ENCODE results near the gene ASB2. TPM values are rescaled to one million over a fixed set of nuclear protein-coding genes. Genes with fewer than 3 reads are reported as not detected.

Gene ASB2
- polyA plus RNA-seq, 1 experiment = 1.6 TPM

GRCh38 chr14:93917141-93917540 is 59.2 kb downstream of the ASB2 start:
- Histone ChIP-seq H3K27me3 (ENCODE audit: control insufficient read depth, insufficient read depth, low read length) (peaks cover 3% of the 10 kb centered on the region), H3K4me3 (ENCODE audit: low read depth, low read length) (no peak overlapping the region), H3K27ac (ENCODE audit: low read depth, low read length) (no peak overlapping the region), H3K9me3 (ENCODE audit: control insufficient read depth, insufficient read depth, low read length) (peaks cover 11% of the 10 kb centered on the region)
- DNase-seq (ENCODE audit: low read depth, low spot score) = no peak
- CTCF ChIA-PET = interaction anchor here (0.9 kb wide), 1 partner anchor 261 kb away, joined by 3 read pairs; no protein-coding TSS in a partner anchor
- POLR2A ChIA-PET = no interaction called here
- no peak for TF ChIP-seq CTCF (IDR thresholded peaks at IDR 0.05; ENCODE audit: low read depth, low read length)

GRCh38 chr14:93916498-93916897 is 59.9 kb downstream of the ASB2 start:
- ChIA-PET POLR2A (no interaction called here), CTCF (interaction anchor here (0.9 kb wide), 1 partner anchor 261 kb away, joined by 3 read pairs; no protein-coding TSS in a partner anchor)
- Histone ChIP-seq H3K9me3 (ENCODE audit: control insufficient read depth, insufficient read depth, low read length) (peaks cover 11% of the 10 kb centered on the region), H3K27ac (ENCODE audit: low read depth, low read length) (no peak overlapping the region), H3K4me3 (ENCODE audit: low read depth, low read length) (no peak overlapping the region), H3K27me3 (ENCODE audit: control insufficient read depth, insufficient read depth, low read length) (no peaks in the 10 kb centered on the region)
- no peak for TF ChIP-seq CTCF (IDR thresholded peaks at IDR 0.05; ENCODE audit: low read depth, low read length)
- DNase-seq (ENCODE audit: low read depth, low spot score) = no peak

- ChIA-PET CTCF (no interaction called here), POLR2A (no interaction called here)
- no peak for DNase-seq (ENCODE audit: low read depth, low spot score)
- Histone ChIP-seq H3K9me3 (ENCODE audit: control insufficient read depth, insufficient read depth, low read length) (peaks cover 11% of the 10 kb centered on the region), H3K4me3 (ENCODE audit: low read depth, low read length) (no peak overlapping the region), H3K27ac (ENCODE audit: low read depth, low read length) (no peak overlapping the region), H3K27me3 (ENCODE audit: control insufficient read depth, insufficient read depth, low read length) (no peaks in the 10 kb centered on the region)
- no peak for TF ChIP-seq CTCF (IDR thresholded peaks at IDR 0.05; ENCODE audit: low read depth, low read length)
Observed at GRCh38 chr14:93915800-93916199, 60.6 kb downstream of the ASB2 start.

GRCh38 chr14:93915070-93915705 is 61.2 kb downstream of the ASB2 start:
- Histone ChIP-seq H3K4me3 (ENCODE audit: low read depth, low read length) (no peak overlapping the region), H3K27me3 (ENCODE audit: control insufficient read depth, insufficient read depth, low read length) (no peaks in the 10 kb centered on the region), H3K27ac (ENCODE audit: low read depth, low read length) (no peak overlapping the region), H3K9me3 (ENCODE audit: control insufficient read depth, insufficient read depth, low read length) (peaks cover 11% of the 10 kb centered on the region)
- no peak for TF ChIP-seq CTCF (IDR thresholded peaks at IDR 0.05; ENCODE audit: low read depth, low read length)
- DNase-seq (ENCODE audit: low read depth, low spot score) = no peak
- ChIA-PET CTCF (no interaction called here), POLR2A (no interaction called here)

- no peak for DNase-seq (ENCODE audit: low read depth, low spot score)
- ChIA-PET CTCF (no interaction called here), POLR2A (no interaction called here)
- TF ChIP-seq CTCF (IDR thresholded peaks at IDR 0.05; ENCODE audit: low read depth, low read length) = no peak
- H3K4me3 ChIP-seq (ENCODE audit: low read depth, low read length) = no peak overlapping the region
- no peak overlapping the region for H3K27ac ChIP-seq (ENCODE audit: low read depth, low read length)
- peaks cover 11% of the 10 kb centered on the region for H3K9me3 ChIP-seq (ENCODE audit: control insufficient read depth, insufficient read depth, low read length)
- no peaks in the 10 kb centered on the region for H3K27me3 ChIP-seq (ENCODE audit: control insufficient read depth, insufficient read depth, low read length)
Observed at GRCh38 chr14:93914278-93914677, 62.1 kb downstream of the ASB2 start.

Data from AG04450 (cell line).